Heart right ventricle (tissue), 16 donors: ENCODE measurements around the gene CUL9. TPM values are rescaled to one million over a fixed set of nuclear protein-coding genes. Genes with fewer than 3 reads are reported as not detected.

Experiments used
- ATAC-seq, 8 donors: fragments of 200-7000 bp; cut with Tn5 transposase; one replicate each; pipeline ENCODE4 v1.9.1; 2020; ENCODE audit warnings: mild to moderate bottlenecking in 8 of 8, moderate library complexity in 8 of 8, moderate number of reproducible peaks in 1 of 8
- DNase-seq, 2 donors: peaks; one replicate each; pipeline ENCODE4 v3.0.0-alpha.2; 2020
- H3K27ac ChIP-seq, 10 donors: fragments of 200-600 bp; sonication (generic) in 2 of 10; one replicate each; pipeline versions ENCODE4 v1.5.0 to v1.8.0; 2020 to 2022; ENCODE audit warnings: mild to moderate bottlenecking in 3 of 10
- H3K27me3 ChIP-seq, 7 donors: fragments of 200-600 bp; one replicate each; pipeline ENCODE4 v1.8.0; 2021 to 2022; ENCODE audit warnings: mild to moderate bottlenecking in 2 of 7
- H3K36me3 ChIP-seq, 9 donors: fragments of 200-600 bp; sonication (generic) in 1 of 9; one replicate each; pipeline versions ENCODE4 v1.5.0 to v1.8.0; 2020 to 2022; ENCODE audit warnings: mild to moderate bottlenecking in 2 of 9
- H3K4me1 ChIP-seq, 9 donors: fragments of 200-600 bp; sonication (generic) in 1 of 9; one replicate each; pipeline versions ENCODE4 v1.5.0 to v1.8.0; 2020 to 2022; ENCODE audit warnings: mild to moderate bottlenecking in 4 of 9
- H3K4me3 ChIP-seq, 10 donors: fragments of 200-600 bp; sonication (generic) in 2 of 10; one replicate each; pipeline versions ENCODE4 v1.5.0 to v1.8.0; 2020 to 2022; ENCODE audit warnings: mild to moderate bottlenecking in 7 of 10, moderate library complexity in 2 of 10
- H3K9me3 ChIP-seq, 11 donors: fragments of 200-600 bp in 10 of 11; sonication (generic) in 2 of 11; one replicate each; pipeline versions ENCODE4 v1.5.0 to v1.8.0; 2013 to 2022; ENCODE audit warnings: mild to moderate bottlenecking in 2 of 11, control low read depth in 1 of 11, moderate library complexity in 1 of 11
- WGBS, 2 donors: extraction: QIAGEN DNeasy Blood & Tissue Kit; methylation state at CpG; one replicate each; pipeline ENCODE4 v1.1.7; 2013; ENCODE audit warnings: inconsistent platforms in 1 of 2; 5-methylcytosine and 5-hydroxymethylcytosine counted together
- intact Hi-C, 10 donors: fragments of 100-400 bp; cut with DNase I; formaldehyde crosslinking; loops; one replicate each; pipeline versions ENCODE4 v1.11.1 to v1.14.2; 2022
- polyA plus RNA-seq, 2 donors: library from polyadenylated mRNA; stranded (reverse); fragments of 200-250 nt; gene quantifications; one replicate each; pipeline ENCODE4 v1.2.3, GENCODE V29; 2013
- total RNA-seq, 10 donors: library from RNA; stranded (reverse); fragmentation: NEBNext Ultra II Directional in 3 of 10; extraction: Animal tissue kit (Norgen Biotek cat#: 25700) in 3 of 10; gene quantifications; one replicate each; pipeline versions ENCODE4 v1.2.1 to v1.2.4, GENCODE V29; 2021 to 2023
- TF ChIP-seq, protein P1 (sequence below), 9 donors: fragments of 200-600 bp; sonication (generic) in 2 of 9; IDR thresholded peaks; one replicate each; pipeline versions ENCODE4 v1.5.0 to v1.8.0; 2021 to 2022; ENCODE audit warnings: antibody characterized with exemption in 9 of 9, mild to moderate bottlenecking in 5 of 9, moderate library complexity in 1 of 9
- donor health status: Arrhythmogenic right ventricular cardiomyopathy.
- donor health status: ischemic (EF 13 %, LVEDD 7.1; RV severe dilation, severe dysfunction).
- donor health status: healthy with polysubstance abuse.
- donor health status: DM: no; HTN: yes; CAD: no.
- donor health status: DM: no; HTN: no; CAD: no.
- donor health status: ischemic (EF 25% LVEDD 6.9; RV normal size, moderate dysfunction).
- donor health status: ischemic (EF 25% LVEDD 5.7; RV mildly dilated, moderate dysfunction).
- donor health status: healthy.
- donor health status: DM: yes; HTN: yes; CAD: no.
- donor health status: Ischemic cardiomyopathy.
- donor health status: ischemic (EF 35%, LVEDD 5.7; RV mildly dilated, moderate dysfunction).
- donor health status: nonischemic (EF 11% LVEDD 7.7; RV severe dilation, severe dysfunction).
- donor health status: DM: yes; HTN: yes; CAD: no.
- donor health status: PGD.
- donor health status: ischemic (EF 29% LVEDD 5.4; RV normal size, mild dysfunction).
- donor health status: nonischemic (EF 23%, LVEDD 6.1; RV moderate dilation, normal function).

CUL9 gene
- total and polyA plus RNA-seq, 12 donors, result 7.8 to 32.0 (median 13.4) TPM

DNA sequence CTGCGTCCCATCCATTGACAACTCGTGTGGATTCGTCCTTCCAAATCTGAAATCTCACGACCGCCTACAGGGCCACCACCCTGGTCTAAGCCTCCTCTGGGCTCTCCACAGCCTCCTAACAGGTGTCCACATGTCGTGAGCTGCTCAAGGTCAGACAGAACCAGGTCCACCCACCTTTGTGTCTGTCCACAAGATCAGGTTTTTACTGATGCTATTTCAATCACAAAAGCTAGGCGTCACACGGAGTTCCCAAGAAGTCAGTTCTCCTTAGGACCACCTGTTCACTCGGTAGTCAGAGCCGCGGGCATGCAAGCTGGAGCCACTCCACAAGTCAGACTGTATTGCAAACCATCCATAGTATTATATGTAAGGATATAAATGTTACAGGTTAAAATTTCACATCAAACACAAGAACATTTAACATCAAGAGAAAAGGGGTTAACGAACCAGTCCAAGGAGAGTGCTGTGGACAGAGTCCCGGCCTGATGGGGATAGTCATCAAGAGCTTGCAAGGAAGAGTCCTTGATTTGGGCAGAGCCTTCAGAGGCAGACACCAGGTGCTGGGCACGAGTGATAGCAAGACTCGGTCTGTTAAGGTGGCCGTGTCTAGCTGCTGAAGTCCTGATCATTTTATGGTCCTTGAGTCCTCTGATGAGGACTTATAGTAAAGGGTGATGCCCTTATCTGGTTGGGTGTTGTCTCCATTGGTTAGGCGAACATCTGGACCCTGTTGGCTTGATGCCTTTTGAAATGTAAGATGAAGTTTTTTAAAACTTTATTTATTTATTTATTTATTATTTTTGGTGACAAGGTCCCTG, 48.0 kb downstream of the CUL9 start:
- H3K4me1 ChIP-seq, result peaks cover 0 to 19% (median 7%) of the 10 kb centered on the region in 9 donors
- ATAC-seq, result peak in 2 of 8 donors; percentile 2 to 7
- H3K36me3 ChIP-seq, result peaks cover 0 to 8% (median 0%) of the 10 kb centered on the region in 9 donors
- peaks cover 0 to 12% (median 0%) of the 10 kb centered on the region in 7 donors for H3K27me3 ChIP-seq
- peak overlapping the region in 8 of 10 donors; percentile 56 to 74 (median 63) for H3K4me3 ChIP-seq
- 79 to 80% methylated on average over 17 of the region's 17 CpGs for WGBS, 2 donors
- H3K9me3 ChIP-seq, result no peaks in the 10 kb centered on the region
- H3K27ac ChIP-seq, result no peak overlapping the region
- intact Hi-C loops, result no loop called here
- TF ChIP-seq, protein P1, sequence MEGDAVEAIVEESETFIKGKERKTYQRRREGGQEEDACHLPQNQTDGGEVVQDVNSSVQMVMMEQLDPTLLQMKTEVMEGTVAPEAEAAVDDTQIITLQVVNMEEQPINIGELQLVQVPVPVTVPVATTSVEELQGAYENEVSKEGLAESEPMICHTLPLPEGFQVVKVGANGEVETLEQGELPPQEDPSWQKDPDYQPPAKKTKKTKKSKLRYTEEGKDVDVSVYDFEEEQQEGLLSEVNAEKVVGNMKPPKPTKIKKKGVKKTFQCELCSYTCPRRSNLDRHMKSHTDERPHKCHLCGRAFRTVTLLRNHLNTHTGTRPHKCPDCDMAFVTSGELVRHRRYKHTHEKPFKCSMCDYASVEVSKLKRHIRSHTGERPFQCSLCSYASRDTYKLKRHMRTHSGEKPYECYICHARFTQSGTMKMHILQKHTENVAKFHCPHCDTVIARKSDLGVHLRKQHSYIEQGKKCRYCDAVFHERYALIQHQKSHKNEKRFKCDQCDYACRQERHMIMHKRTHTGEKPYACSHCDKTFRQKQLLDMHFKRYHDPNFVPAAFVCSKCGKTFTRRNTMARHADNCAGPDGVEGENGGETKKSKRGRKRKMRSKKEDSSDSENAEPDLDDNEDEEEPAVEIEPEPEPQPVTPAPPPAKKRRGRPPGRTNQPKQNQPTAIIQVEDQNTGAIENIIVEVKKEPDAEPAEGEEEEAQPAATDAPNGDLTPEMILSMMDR (IDR thresholded peaks at IDR 0.05), result no peak
- DNase-seq, result no peak

DNA sequence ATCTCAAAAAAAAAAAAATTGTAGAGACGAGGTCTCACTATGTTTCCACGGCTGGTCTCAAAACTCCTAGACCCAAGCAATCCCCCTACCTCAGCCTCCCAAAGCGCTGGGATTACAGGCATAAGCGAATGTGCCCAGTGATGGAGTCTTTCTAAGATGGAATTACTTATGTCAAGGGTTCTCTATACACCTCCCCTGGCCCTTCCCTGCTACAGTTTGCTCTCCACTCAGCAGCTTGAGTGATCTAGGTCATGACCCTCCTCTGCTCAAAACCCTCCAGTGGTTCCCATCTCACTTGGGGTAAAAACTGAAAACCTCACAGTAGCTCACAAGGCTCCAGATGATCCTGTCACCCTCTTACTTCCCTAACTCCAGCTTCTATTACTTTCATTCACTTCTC, 49.1 kb downstream of the CUL9 start:
- peaks cover 0 to 17% (median 0%) of the 10 kb centered on the region in 7 donors for H3K27me3 ChIP-seq
- H3K4me3 ChIP-seq, result no peak overlapping the region
- 90% methylated on average over 4 of the region's 4 CpGs for whole genome bisulfite sequencing, 2 donors
- H3K4me1 ChIP-seq, result peaks cover 0 to 17% (median 7%) of the 10 kb centered on the region in 9 donors
- no peaks in the 10 kb centered on the region for H3K9me3 ChIP-seq
- DNase-seq, result no peak
- TF ChIP-seq, protein P1 (IDR thresholded peaks at IDR 0.05), result no peak
- intact Hi-C loops, result no loop called here
- H3K27ac ChIP-seq, result no peak overlapping the region
- H3K36me3 ChIP-seq, result no peaks in the 10 kb centered on the region
- no peak for ATAC-seq

DNA sequence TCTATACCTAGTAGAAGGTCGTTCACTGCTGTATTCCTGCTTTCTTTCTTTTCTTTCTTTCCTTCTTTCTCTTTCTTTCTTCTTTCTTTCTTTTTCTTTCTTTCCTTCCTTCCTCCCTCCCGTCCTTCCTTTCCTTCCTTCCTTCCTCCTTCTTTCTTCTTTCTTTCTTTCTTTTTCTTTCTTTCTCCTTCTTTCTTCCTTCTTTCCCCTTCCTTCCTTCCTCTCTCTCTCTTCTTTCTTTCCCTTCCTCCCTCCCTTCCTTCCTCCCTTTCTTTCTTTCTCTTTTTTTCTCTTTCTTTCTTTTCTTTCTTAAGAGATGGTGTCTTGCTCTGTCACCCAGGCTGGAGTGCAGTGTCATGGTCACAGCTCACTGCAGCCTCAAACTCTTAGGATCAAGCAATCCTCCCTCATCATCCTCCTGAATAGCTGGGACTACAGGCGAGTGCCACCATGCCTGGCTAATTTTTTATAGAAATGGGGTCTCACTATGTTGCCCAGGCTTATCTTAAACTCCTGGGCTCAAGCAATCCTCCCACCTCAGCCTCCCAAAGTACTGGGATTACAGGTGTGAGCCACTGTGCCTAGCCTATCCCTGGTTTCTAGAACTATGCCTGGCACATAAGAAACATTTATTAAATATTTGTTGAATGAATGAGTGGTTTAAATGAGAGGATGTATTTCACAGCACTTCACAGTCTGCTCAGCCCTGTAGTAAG, 49.9 kb downstream of the CUL9 start:
- WGBS, 2 donors, result 66 to 71% methylated on average over 3 of the region's 3 CpGs
- H3K4me1 ChIP-seq, result peaks cover 0 to 17% (median 7%) of the 10 kb centered on the region in 9 donors
- TF ChIP-seq, protein P1 (IDR thresholded peaks at IDR 0.05), result no peak

DNA sequence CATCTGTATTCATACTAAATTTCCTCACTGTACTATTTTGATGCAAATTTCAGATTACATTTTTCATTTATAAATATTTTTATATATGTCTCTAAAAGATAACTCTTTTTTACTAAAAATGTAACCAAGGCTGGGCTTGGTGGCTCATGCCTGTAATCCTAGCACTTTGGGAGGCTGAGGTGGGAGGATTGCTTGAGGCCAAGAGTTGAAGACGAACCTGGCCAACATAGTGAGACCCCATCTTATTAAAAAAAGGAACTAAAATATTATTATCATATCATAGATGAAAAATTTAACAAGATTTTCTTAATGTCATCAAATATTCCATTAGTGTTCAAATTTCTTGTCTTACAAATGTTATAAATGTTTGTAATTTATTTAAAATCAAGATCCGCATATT, 53.8 kb downstream of the CUL9 start:
- ATAC-seq (no peak), DNase-seq (no peak)
- H3K27ac ChIP-seq, result no peak overlapping the region
- TF ChIP-seq, protein P1 (IDR thresholded peaks at IDR 0.05), result no peak
- intact Hi-C loops, result no loop called here
- H3K4me1 ChIP-seq, result no peaks in the 10 kb centered on the region
- H3K4me3 ChIP-seq, result no peak overlapping the region
- no peaks in the 10 kb centered on the region for H3K36me3 ChIP-seq
- H3K9me3 ChIP-seq, result peaks cover 0 to 6% (median 0%) of the 10 kb centered on the region in 11 donors
- 73 to 89% methylated on average over 2 of the region's 2 CpGs for WGBS, 2 donors
- H3K27me3 ChIP-seq, result peaks cover 0 to 57% (median 34%) of the 10 kb centered on the region in 7 donors

More for the DNA sequence above, 49.9 kb downstream of the CUL9 start:
- DNase-seq, result no peak
- intact Hi-C loops, result no loop called here
- Histone ChIP-seq H3K4me3 (no peak overlapping the region), H3K27me3 (peaks cover 0 to 25% (median 3%) of the 10 kb centered on the region in 7 donors), H3K27ac (no peak overlapping the region), H3K36me3 (no peaks in the 10 kb centered on the region), H3K9me3 (no peaks in the 10 kb centered on the region)
- no peak for ATAC-seq
